Gastrocnemius medialis (tissue), 4 donors: ENCODE measurements around the gene EFCAB3. TPM values are rescaled to one million over a fixed set of nuclear protein-coding genes. Genes with fewer than 3 reads are reported as not detected.

Experiments
- ATAC-seq, 2 donors: fragments of 150-250 bp; one replicate each; pipeline ENCODE4 v1.9.1; 2016
- DNase-seq, 2 donors: peaks; one replicate each; pipeline ENCODE4 v3.0.0-alpha.2; 2019
- H3K27ac ChIP-seq, 4 donors: fragments of 200-600 bp; sonication (generic); 1 replicate in 1 of 4; 2 replicates in 3 of 4; pipeline ENCODE4 v1.5.1; 2016 to 2018; ENCODE audit warnings: mild to moderate bottlenecking in 2 of 4, moderate library complexity in 1 of 4
- H3K27me3 ChIP-seq, 3 donors: fragments of 200-600 bp; sonication (generic) in 2 of 3; 1 replicate in 1 of 3; 2 replicates in 2 of 3; pipeline versions ENCODE4 v1.5.1 to v1.6.0; 2016 to 2019; ENCODE audit warnings: mild to moderate bottlenecking in 1 of 3, moderate library complexity in 1 of 3
- H3K36me3 ChIP-seq, 2 donors: fragments of 200-600 bp; sonication (generic) in 1 of 2; one replicate each; pipeline ENCODE4 v1.5.1; 2017 to 2018
- H3K4me1 ChIP-seq, 2 donors: fragments of 200-600 bp; sonication (generic) in 1 of 2; one replicate each; pipeline ENCODE4 v1.5.1; 2016 to 2017; ENCODE audit warnings: mild to moderate bottlenecking in 2 of 2
- H3K4me3 ChIP-seq, 4 donors: fragments of 200-600 bp; sonication (generic) in 3 of 4; 1 replicate in 1 of 4; 2 replicates in 3 of 4; pipeline ENCODE4 v1.5.1; 2016 to 2019; ENCODE audit warnings: mild to moderate bottlenecking in 2 of 4
- H3K9me3 ChIP-seq, 3 donors: fragments of 200-600 bp; sonication (generic) in 2 of 3; 1 replicate in 1 of 3; 2 replicates in 2 of 3; pipeline ENCODE4 v1.5.1; 2016 to 2019
- CTCF ChIP-seq, 5 experiments: fragments of 450-650 bp in 3 of 5; fragments of 200-600 bp in 2 of 5; sonication (generic) in 2 of 5; IDR thresholded peaks in 4 of 5; conservative IDR thresholded peaks in 1 of 5; 1 replicate in 4 of 5; 2 replicates in 1 of 5; pipeline ENCODE4 v1.5.1; 2016 to 2019; ENCODE audit warnings: antibody characterized with exemption in 5 of 5, mild to moderate bottlenecking in 3 of 5, moderate library complexity in 3 of 5
- POLR2A ChIP-seq, 2 donors: fragments of 450-650 bp; IDR thresholded peaks; one replicate each; pipeline ENCODE4 v1.6.1; 2017; ENCODE audit warnings: antibody characterized with exemption in 2 of 2, mild to moderate bottlenecking in 2 of 2, moderate library complexity in 2 of 2
- in situ Hi-C, 4 donors: fragments of 200-750 bp; cut with MboI; loops; one replicate each; pipeline versions ENCODE4 v1.15.0 to v1.8.0; 2017; ENCODE audit warnings: low sequenced_read_pairs in 4 of 4
- intact Hi-C: fragments of 100-400 bp; cut with DNase I; formaldehyde crosslinking; loops from one replicate; pipeline ENCODE4 v1.15.1; 2023; ENCODE audit warnings: low total_unique reads
- total RNA-seq, 4 donors: library from RNA; depleted of rRNA; stranded (reverse); fragments of >200 nt; gene quantifications; one replicate each; pipeline versions ENCODE4 v1.1.0 to v1.2.3, GENCODE V29; 2016

The EFCAB3 gene
- not detected for total RNA-seq

GRCh38 chr17:62380253-62380652, at the start of gene EFCAB3:
Gene EFCAB3, plus strand, starts transcription at chr17:62380553. Its CDS starts 2,427 bp downstream, at chr17:62382980.
- no peak within 1 kb of the TSS for H3K4me3 ChIP-seq
- ATAC-seq, result no peak
- no peaks in the 10 kb centered on the region for H3K36me3 ChIP-seq
- TF ChIP-seq CTCF (IDR thresholded peaks at IDR 0.05 in 4 of 5, conservative IDR thresholded peaks at IDR 0.05 in 1 of 5), result no peak
- TF ChIP-seq POLR2A (IDR thresholded peaks at IDR 0.05), result no peak
- H3K27ac ChIP-seq, result no peak within 1 kb of the TSS
- no peaks in the 10 kb centered on the region for H3K4me1 ChIP-seq
- no peak for DNase-seq
- in situ Hi-C loops (no loop called here), intact Hi-C loops (no loop called here)
- no peaks in the 10 kb centered on the region for H3K27me3 ChIP-seq
- no peaks in the 10 kb centered on the region for H3K9me3 ChIP-seq

- TF ChIP-seq POLR2A (IDR thresholded peaks at IDR 0.05), result no peak
- no peak for TF ChIP-seq CTCF (IDR thresholded peaks at IDR 0.05 in 4 of 5, conservative IDR thresholded peaks at IDR 0.05 in 1 of 5)
- intact Hi-C loops (no loop called here), in situ Hi-C loops (no loop called here)
- Histone ChIP-seq H3K9me3 (no peaks in the 10 kb centered on the region), H3K4me1 (no peaks in the 10 kb centered on the region), H3K36me3 (no peaks in the 10 kb centered on the region), H3K27me3 (no peaks in the 10 kb centered on the region), H3K4me3 (no peak overlapping the region), H3K27ac (no peak overlapping the region)
- ATAC-seq (no peak), DNase-seq (no peak)
Observed at GRCh38 chr17:62336527-62336926, 43.8 kb upstream of the EFCAB3 start.

GRCh38 chr17:62343764-62344270, 36.5 kb upstream of the EFCAB3 start:
- no peaks in the 10 kb centered on the region for H3K4me1 ChIP-seq
- intact Hi-C loops, result no loop called here

GRCh38 chr17:62351176-62351575, 29.2 kb upstream of the EFCAB3 start:
- intact Hi-C loops, result no loop called here
- no peak for TF ChIP-seq CTCF (IDR thresholded peaks at IDR 0.05 in 4 of 5, conservative IDR thresholded peaks at IDR 0.05 in 1 of 5)
- TF ChIP-seq POLR2A (IDR thresholded peaks at IDR 0.05), result no peak
- Histone ChIP-seq H3K9me3 (no peaks in the 10 kb centered on the region), H3K27me3 (no peaks in the 10 kb centered on the region), H3K27ac (no peak overlapping the region), H3K4me3 (no peak overlapping the region), H3K4me1 (no peaks in the 10 kb centered on the region), H3K36me3 (no peaks in the 10 kb centered on the region)
- in situ Hi-C loops, result no loop called here
- no peak for DNase-seq
- no peak for ATAC-seq

More at GRCh38 chr17:62343764-62344270, 36.5 kb upstream of the EFCAB3 start:
- in situ Hi-C loops, result no loop called here
- TF ChIP-seq CTCF (IDR thresholded peaks at IDR 0.05 in 4 of 5, conservative IDR thresholded peaks at IDR 0.05 in 1 of 5), result no peak
- TF ChIP-seq POLR2A (IDR thresholded peaks at IDR 0.05), result no peak
- H3K27me3 ChIP-seq, result no peaks in the 10 kb centered on the region
- no peaks in the 10 kb centered on the region for H3K36me3 ChIP-seq
- H3K4me3 ChIP-seq, result no peak overlapping the region
- ATAC-seq (no peak), DNase-seq (no peak)
- H3K27ac ChIP-seq, result no peak overlapping the region
- no peaks in the 10 kb centered on the region for H3K9me3 ChIP-seq

- no peak for DNase-seq
- in situ Hi-C loops (no loop called here), intact Hi-C loops (no loop called here)
- no peak for ATAC-seq
- Histone ChIP-seq H3K27ac (no peak overlapping the region), H3K36me3 (no peaks in the 10 kb centered on the region), H3K4me3 (no peak overlapping the region), H3K4me1 (no peaks in the 10 kb centered on the region), H3K9me3 (no peaks in the 10 kb centered on the region), H3K27me3 (no peaks in the 10 kb centered on the region)
- TF ChIP-seq POLR2A (IDR thresholded peaks at IDR 0.05) (no peak), CTCF (IDR thresholded peaks at IDR 0.05 in 4 of 5, conservative IDR thresholded peaks at IDR 0.05 in 1 of 5) (no peak)
Observed at GRCh38 chr17:62366191-62366590, 14.2 kb upstream of the EFCAB3 start.
